HEK293 (cell line): ENCODE results near the gene TTLL12.

ENCODE experiments used
- CTCF ChIP-seq: fragments of 450-650 bp; formaldehyde crosslinking; IDR thresholded peaks from 2 replicates; pipeline ENCODE4 v1.5.1; 2016; ENCODE audit warnings: missing biosample characterization, missing genetic modification characterization
- PBX3 ChIP-seq: sonication (generic); formaldehyde crosslinking; IDR thresholded peaks from 2 replicates; pipeline ENCODE4 v1.8.1; 2022; ENCODE audit warnings: mild to moderate bottlenecking, moderate library complexity, missing genetic modification reagents
- PRDM1 ChIP-seq: fragments of 450-650 bp; formaldehyde crosslinking; IDR thresholded peaks from 2 replicates; pipeline ENCODE4; 2016; ENCODE audit warnings: missing biosample characterization, missing genetic modification characterization
- REST ChIP-seq: fragments of 450-650 bp; formaldehyde crosslinking; IDR thresholded peaks from 2 replicates; pipeline ENCODE4 v1.5.1; 2016; ENCODE audit warnings: missing biosample characterization, missing genetic modification characterization
- SETDB1 ChIP-seq: IDR thresholded peaks from one replicate; pipeline ENCODE4 v1.6.1; 2017; ENCODE audit warnings: mild to moderate bottlenecking, low read length, moderate library complexity, mixed read lengths; ENCODE audit not compliant: insufficient read length
- TCF7L2 ChIP-seq: IDR thresholded peaks from 2 replicates; pipeline ENCODE4 v1.6.1; 2011; ENCODE audit warnings: low read depth, mild to moderate bottlenecking, inconsistent platforms, low read length, moderate library complexity, borderline replicate concordance
- ZBTB1 ChIP-seq: fragments of 450-650 bp; formaldehyde crosslinking; IDR thresholded peaks from 2 replicates; pipeline ENCODE4 v1.5.1; 2016; ENCODE audit warnings: missing biosample characterization, missing genetic modification characterization
- ZNF157 ChIP-seq: fragments of 450-650 bp; formaldehyde crosslinking; IDR thresholded peaks from 2 replicates; pipeline ENCODE4 v1.5.1; 2016; ENCODE audit warnings: missing biosample characterization, missing genetic modification characterization
- ZNF184 ChIP-seq: fragments of 450-650 bp; IDR thresholded peaks from 2 replicates; pipeline ENCODE4 v1.5.1; 2018; ENCODE audit warnings: missing biosample characterization, mild to moderate bottlenecking, missing genetic modification characterization
- ZNF776 ChIP-seq: fragments of 450-650 bp; formaldehyde crosslinking; IDR thresholded peaks from 2 replicates; pipeline ENCODE4 v1.5.0; 2017; ENCODE audit warnings: missing biosample characterization, missing genetic modification characterization, borderline replicate concordance

GRCh38 chr22:43200031-43200430 is 13.1 kb upstream of the TTLL12 start:
- TF ChIP-seq ZNF157 (no peak), TCF7L2 (no peak), REST (tag by site-specific recombination) (no peak), CTCF (tag by site-specific recombination) (no peak), ZNF776 (tag by site-specific recombination) (no peak), PRDM1 (tag by site-specific recombination) (no peak), ZNF184 (no peak), ZBTB1 (tag by site-specific recombination) (no peak), SETDB1 (no peak), PBX3 (CRISPR knock-in tag) (no peak)
